Measurements from ENCODE around the gene ACOX1. TPM values are rescaled to one million over a fixed set of nuclear protein-coding genes. Genes with fewer than 3 reads are reported as not detected.

ACOX1 gene
- total and polyA plus RNA-seq, 2 of the 13 experiments (the other 11 are each of a cell fraction or from before 2014, with no cell fraction given) = 86.4 to 120 TPM

DNA sequence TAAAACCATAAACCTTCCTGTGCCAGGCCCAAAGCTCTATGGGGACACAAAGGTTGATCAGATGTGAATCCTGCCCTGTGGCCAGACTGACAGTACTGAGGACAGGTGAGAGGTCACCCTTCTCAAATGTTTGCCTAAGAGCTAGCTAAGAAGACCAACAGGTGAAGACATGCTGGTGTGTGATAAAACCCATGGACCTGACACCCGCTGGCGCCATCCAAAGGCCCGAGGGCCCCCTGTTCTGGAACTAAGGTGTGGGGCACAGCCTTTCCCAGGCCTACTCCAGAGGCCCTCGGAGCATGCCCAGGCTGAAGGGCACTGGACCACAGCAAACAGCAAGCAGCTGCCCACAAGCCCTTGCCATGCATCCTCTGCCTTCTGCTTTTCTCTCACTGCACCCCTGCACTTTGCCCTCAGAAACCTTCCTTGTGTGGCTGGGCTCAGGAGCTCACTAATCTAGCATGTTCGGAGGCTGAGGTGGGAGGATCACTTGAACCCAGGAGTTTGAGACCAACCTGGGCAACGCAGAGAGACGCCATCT lies 16.5 kb upstream of the ACOX1 start (continued):
- TF ChIP-seq ZFP36L2 (CRISPR knock-in tag; IDR thresholded peaks at IDR 0.05) = no peak
- TF ChIP-seq PRDM4 (CRISPR knock-in tag; IDR thresholded peaks at IDR 0.05; ENCODE audit: borderline replicate concordance) = no peak
- TF ChIP-seq, protein P1, sequence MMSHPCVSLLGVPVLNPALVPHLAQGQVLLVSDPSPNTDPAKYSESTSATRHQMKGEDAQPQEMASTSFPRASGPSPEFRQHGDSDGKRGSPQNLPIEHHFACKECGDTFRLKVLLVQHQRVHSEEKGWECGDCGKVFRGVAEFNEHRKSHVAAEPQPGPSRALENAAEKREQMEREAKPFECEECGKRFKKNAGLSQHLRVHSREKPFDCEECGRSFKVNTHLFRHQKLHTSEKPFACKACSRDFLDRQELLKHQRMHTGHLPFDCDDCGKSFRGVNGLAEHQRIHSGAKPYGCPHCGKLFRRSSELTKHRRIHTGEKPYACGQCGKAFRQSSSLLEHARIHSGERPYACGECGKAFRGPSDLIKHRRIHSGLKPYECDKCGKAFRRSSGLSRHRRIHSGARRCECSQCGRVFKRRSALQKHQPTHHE (CRISPR knock-in tag; IDR thresholded peaks at IDR 0.05; ENCODE audit: borderline replicate concordance) = no peak
- TF ChIP-seq ZNF292 (CRISPR knock-in tag; IDR thresholded peaks at IDR 0.05; ENCODE audit: borderline replicate concordance, low read depth) = no peak
- no peak for TF ChIP-seq KLF15 (CRISPR knock-in tag; IDR thresholded peaks at IDR 0.05; ENCODE audit: borderline replicate concordance)
- TF ChIP-seq EP300 (IDR thresholded peaks at IDR 0.05; ENCODE audit: low read depth in 2 of 2, low read length in 2 of 2) = peak in 1 of 2 experiments; percentile 16; a peak in 1 of 4 replicates
- no peak for TF ChIP-seq EP300 (CRISPR knock-in tag; IDR thresholded peaks at IDR 0.05; ENCODE audit: borderline replicate concordance)
- TF ChIP-seq, protein P2, sequence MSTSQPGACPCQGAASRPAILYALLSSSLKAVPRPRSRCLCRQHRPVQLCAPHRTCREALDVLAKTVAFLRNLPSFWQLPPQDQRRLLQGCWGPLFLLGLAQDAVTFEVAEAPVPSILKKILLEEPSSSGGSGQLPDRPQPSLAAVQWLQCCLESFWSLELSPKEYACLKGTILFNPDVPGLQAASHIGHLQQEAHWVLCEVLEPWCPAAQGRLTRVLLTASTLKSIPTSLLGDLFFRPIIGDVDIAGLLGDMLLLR (CRISPR knock-in tag; IDR thresholded peaks at IDR 0.05) = no peak
- no peak for TF ChIP-seq ZNF781 (CRISPR knock-in tag; IDR thresholded peaks at IDR 0.05; ENCODE audit: borderline replicate concordance, not compliant biosample characterization)
- TF ChIP-seq ZNF430 (CRISPR knock-in tag; IDR thresholded peaks at IDR 0.05) = no peak
- TF ChIP-seq SNAI1 (CRISPR knock-in tag; IDR thresholded peaks at IDR 0.05; ENCODE audit: borderline replicate concordance) = no peak
- TF ChIP-seq ZNF841 (CRISPR knock-in tag; IDR thresholded peaks at IDR 0.05; ENCODE audit: borderline replicate concordance) = no peak
- no peak for TF ChIP-seq ZNF460 (CRISPR knock-in tag; IDR thresholded peaks at IDR 0.05; ENCODE audit: borderline replicate concordance)
- no peak for TF ChIP-seq ARNT (IDR thresholded peaks at IDR 0.05)
- no peak for TF ChIP-seq ZNF589 (CRISPR knock-in tag; conservative IDR thresholded peaks at IDR 0.05)
- TF ChIP-seq ZNF121 (CRISPR knock-in tag; IDR thresholded peaks at IDR 0.05) = no peak
- TF ChIP-seq ZNF609 (CRISPR knock-in tag; IDR thresholded peaks at IDR 0.05; ENCODE audit: borderline replicate concordance) = peak; percentile 49; the same call in 1 of the 2 replicates
